ENCODE measurements around the gene FSIP1.

DNA sequence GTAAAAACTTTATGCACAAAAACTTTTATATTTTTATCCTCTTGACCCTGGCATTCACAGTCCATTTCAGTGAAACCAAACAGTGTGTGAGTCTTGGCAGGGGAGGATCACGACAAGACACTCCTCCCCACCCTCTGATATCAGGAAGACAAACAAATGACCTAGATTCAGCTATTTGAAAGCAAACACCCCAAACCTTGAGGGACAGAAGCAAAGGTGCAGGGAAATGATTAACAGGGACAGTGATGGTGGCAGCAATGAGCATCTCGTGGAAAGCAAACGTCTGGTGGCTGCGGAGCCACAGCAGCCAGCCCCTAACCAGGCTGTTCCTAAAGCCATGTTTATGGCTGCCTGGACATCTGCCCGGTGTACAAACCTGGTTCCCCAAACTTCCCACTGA lies 52.1 kb downstream of the FSIP1 start:
- TF ChIP-seq, protein P1, sequence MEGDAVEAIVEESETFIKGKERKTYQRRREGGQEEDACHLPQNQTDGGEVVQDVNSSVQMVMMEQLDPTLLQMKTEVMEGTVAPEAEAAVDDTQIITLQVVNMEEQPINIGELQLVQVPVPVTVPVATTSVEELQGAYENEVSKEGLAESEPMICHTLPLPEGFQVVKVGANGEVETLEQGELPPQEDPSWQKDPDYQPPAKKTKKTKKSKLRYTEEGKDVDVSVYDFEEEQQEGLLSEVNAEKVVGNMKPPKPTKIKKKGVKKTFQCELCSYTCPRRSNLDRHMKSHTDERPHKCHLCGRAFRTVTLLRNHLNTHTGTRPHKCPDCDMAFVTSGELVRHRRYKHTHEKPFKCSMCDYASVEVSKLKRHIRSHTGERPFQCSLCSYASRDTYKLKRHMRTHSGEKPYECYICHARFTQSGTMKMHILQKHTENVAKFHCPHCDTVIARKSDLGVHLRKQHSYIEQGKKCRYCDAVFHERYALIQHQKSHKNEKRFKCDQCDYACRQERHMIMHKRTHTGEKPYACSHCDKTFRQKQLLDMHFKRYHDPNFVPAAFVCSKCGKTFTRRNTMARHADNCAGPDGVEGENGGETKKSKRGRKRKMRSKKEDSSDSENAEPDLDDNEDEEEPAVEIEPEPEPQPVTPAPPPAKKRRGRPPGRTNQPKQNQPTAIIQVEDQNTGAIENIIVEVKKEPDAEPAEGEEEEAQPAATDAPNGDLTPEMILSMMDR (IDR thresholded peaks at IDR 0.05 in 2 of 3, conservative IDR thresholded peaks at IDR 0.05 in 1 of 3; ENCODE audit: insufficient read depth in 2 of 3, low read depth in 1 of 3, low read length in 3 of 3): no peak
- TF ChIP-seq, protein P2, sequence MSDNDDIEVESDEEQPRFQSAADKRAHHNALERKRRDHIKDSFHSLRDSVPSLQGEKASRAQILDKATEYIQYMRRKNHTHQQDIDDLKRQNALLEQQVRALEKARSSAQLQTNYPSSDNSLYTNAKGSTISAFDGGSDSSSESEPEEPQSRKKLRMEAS (CRISPR knock-in tag; IDR thresholded peaks at IDR 0.05): no peak
- TF ChIP-seq CREB1 (IDR thresholded peaks at IDR 0.05) (no peak), CREB1 (CRISPR knock-in tag; IDR thresholded peaks at IDR 0.05) (no peak)

All from K562 (cell line).